ENCODE measurements around the gene ETV6. TPM values are rescaled to one million over a fixed set of nuclear protein-coding genes. Genes with fewer than 3 reads are reported as not detected.

The ETV6 gene
- total RNA-seq, 2 donors from 2014 or later = 41.4 to 58.4 TPM

DNA sequence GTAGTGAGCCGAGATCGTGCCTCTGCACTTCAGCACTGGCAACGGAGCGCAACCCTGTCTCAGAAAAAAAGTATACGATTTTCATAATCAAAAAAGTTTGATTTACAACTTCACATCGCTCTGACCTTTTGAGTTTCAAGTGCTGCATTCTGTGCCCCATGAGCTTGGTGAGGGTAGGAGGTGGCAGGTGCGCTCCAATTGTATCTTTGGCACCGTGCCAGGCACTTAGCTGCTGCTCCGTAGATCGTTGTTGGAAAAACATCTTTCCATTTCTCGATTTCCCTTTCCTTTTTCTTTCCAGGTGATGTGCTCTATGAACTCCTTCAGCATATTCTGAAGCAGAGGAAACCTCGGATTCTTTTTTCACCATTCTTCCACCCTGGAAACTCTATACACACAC is 203.7 kb downstream of the ETV6 start:
- H3K27ac ChIP-seq = no peak overlapping the region
- H3K4me3 ChIP-seq = no peak overlapping the region
- no peaks in the 10 kb centered on the region for H3K9me3 ChIP-seq
- no peak for ATAC-seq (ENCODE audit: insufficient number of reproducible peaks, low FRiP score, low read depth)
- TF ChIP-seq, protein P1, sequence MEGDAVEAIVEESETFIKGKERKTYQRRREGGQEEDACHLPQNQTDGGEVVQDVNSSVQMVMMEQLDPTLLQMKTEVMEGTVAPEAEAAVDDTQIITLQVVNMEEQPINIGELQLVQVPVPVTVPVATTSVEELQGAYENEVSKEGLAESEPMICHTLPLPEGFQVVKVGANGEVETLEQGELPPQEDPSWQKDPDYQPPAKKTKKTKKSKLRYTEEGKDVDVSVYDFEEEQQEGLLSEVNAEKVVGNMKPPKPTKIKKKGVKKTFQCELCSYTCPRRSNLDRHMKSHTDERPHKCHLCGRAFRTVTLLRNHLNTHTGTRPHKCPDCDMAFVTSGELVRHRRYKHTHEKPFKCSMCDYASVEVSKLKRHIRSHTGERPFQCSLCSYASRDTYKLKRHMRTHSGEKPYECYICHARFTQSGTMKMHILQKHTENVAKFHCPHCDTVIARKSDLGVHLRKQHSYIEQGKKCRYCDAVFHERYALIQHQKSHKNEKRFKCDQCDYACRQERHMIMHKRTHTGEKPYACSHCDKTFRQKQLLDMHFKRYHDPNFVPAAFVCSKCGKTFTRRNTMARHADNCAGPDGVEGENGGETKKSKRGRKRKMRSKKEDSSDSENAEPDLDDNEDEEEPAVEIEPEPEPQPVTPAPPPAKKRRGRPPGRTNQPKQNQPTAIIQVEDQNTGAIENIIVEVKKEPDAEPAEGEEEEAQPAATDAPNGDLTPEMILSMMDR (IDR thresholded peaks at IDR 0.05) = no peak
- peaks cover 0 to 20% of the 10 kb centered on the region in 2 donors for H3K4me1 ChIP-seq (ENCODE audit: control insufficient read depth in 1 of 2, low read depth in 2 of 2)
- no peaks in the 10 kb centered on the region for H3K27me3 ChIP-seq (replicated peaks; ENCODE audit: insufficient read depth)
- DNase-seq (ENCODE audit: low spot score) = no peak
- H3K36me3 ChIP-seq = peaks cover 12% of the 10 kb centered on the region

DNA sequence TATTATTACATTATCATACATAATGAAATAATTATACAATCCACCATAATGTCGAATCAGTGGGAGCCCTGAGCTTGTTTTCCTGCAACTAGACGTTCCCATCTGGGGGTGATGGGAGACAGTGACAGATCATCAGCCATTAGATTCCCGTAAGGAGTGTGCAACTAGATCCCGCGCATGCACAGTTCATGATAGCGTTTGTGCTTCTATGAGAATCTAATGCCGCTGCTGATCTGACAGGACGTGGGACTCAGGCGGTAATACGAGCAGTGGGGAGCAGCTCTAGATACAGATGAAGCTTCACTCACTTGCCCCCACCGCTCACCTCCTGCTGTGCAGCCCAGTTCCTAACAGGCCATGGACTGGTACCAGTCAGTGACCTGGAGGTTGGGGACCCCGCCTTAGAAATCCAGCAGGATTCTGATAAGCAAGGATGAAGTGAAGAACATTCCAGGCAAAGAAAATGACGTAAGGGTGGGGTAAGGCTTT is 204.6 kb downstream of the ETV6 start:
- TF ChIP-seq, protein P1 (IDR thresholded peaks at IDR 0.05) = no peak
- no peak overlapping the region for H3K4me3 ChIP-seq
- DNase-seq (ENCODE audit: low spot score) (no peak), ATAC-seq (ENCODE audit: insufficient number of reproducible peaks, low FRiP score, low read depth) (no peak)
- H3K4me1 ChIP-seq (ENCODE audit: control insufficient read depth in 1 of 2, low read depth in 2 of 2) = peaks cover 0 to 20% of the 10 kb centered on the region in 2 donors
- H3K27me3 ChIP-seq (replicated peaks; ENCODE audit: insufficient read depth) = no peaks in the 10 kb centered on the region
- H3K27ac ChIP-seq = no peak overlapping the region
- peaks cover 12% of the 10 kb centered on the region for H3K36me3 ChIP-seq
- H3K9me3 ChIP-seq = no peaks in the 10 kb centered on the region

DNA sequence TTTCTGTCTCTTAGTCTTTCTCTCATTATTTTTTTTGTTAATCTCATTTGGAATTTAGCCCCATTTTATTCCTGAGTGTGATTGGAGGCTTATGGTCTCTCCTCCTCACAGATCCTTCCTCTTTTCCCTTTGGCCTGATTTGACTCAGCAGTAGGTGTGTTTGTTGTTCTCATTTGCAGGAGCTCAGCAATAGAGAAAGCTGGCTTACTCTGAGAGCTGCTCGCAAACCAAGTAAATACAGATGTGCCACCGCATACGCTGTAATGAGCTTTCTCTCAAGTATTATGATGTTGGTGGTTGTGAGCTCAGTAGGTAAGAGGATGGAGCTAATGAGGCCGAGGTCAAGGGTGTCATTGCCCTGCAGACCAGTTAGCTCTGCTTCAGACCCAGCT is 206.5 kb downstream of the ETV6 start:
- ATAC-seq (ENCODE audit: insufficient number of reproducible peaks, low FRiP score, low read depth) (no peak), DNase-seq (ENCODE audit: low spot score) (no peak)
- no peak overlapping the region for H3K4me3 ChIP-seq
- TF ChIP-seq, protein P1 (IDR thresholded peaks at IDR 0.05) = no peak
- peaks cover 0 to 26% of the 10 kb centered on the region in 2 donors for H3K4me1 ChIP-seq (ENCODE audit: control insufficient read depth in 1 of 2, low read depth in 2 of 2)
- peaks cover 12% of the 10 kb centered on the region for H3K36me3 ChIP-seq
- H3K9me3 ChIP-seq = no peaks in the 10 kb centered on the region
- no peaks in the 10 kb centered on the region for H3K27me3 ChIP-seq (replicated peaks; ENCODE audit: insufficient read depth)
- peak overlapping the region; percentile 6 to 35 for H3K27ac ChIP-seq

DNA sequence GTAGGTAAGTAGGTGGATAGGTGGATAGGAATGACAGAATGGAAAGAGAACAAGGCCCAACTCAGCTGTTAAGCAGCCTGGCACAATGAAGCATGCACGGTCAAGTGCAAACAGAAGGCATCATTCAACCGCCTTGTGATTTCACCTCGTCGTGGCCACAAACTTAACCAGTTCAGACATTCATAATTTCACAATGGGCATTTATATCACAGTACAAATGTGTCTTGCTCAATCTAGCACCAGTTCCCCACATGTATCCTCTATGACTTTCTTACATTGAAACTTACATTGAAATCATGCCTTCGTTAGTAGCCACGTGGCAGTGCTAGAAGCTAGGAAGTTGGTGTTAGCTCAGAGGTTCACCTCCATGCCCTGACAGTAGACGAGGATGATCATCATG is 207.5 kb downstream of the ETV6 start:
- DNase-seq (ENCODE audit: low spot score) (no peak), ATAC-seq (ENCODE audit: insufficient number of reproducible peaks, low FRiP score, low read depth) (no peak)
- no peak overlapping the region for H3K4me3 ChIP-seq
- no peaks in the 10 kb centered on the region for H3K27me3 ChIP-seq (replicated peaks; ENCODE audit: insufficient read depth)
- peaks cover 12% of the 10 kb centered on the region for H3K36me3 ChIP-seq
- peaks cover 9 to 28% of the 10 kb centered on the region in 2 donors for H3K4me1 ChIP-seq (ENCODE audit: control insufficient read depth in 1 of 2, low read depth in 2 of 2)
- H3K9me3 ChIP-seq = no peaks in the 10 kb centered on the region
- peak overlapping the region in 1 of 2 donors; percentile 35 for H3K27ac ChIP-seq
- TF ChIP-seq, protein P1 (IDR thresholded peaks at IDR 0.05) = no peak

DNA sequence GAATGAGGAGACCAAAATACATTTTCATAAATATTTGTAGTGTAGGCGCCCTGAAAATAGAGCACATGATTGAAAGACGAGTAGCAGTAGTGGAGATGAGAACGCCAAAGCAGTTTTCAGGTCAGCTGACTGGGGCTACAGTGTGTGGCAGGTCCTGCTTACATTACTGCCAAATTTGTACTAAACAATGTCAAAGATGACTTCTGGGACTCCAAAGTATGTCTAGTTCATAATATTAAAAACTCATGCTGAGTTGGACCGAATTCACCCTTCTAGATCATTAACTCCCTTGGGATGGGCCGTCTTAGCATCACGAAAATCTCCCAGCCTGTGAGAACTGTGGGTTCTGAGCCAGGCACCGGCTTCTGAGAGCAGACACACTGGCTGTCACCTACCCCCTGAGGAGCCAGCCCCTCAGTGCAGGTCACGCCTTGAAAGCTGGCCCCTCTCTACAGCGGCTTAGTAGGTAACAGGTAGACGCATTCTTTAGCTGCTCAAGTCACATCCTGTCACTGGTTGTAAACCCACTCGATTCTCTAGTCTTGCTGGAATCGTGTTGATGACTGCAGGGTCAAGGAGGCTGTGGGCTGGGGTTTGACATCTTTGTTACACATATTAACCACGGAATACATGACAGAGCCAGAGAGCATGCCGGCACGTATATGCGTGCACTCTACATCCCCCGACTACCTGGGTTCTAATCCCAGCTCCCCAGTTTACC is 210.4 kb downstream of the ETV6 start:
- ATAC-seq (ENCODE audit: insufficient number of reproducible peaks, low FRiP score, low read depth) = no peak
- Histone ChIP-seq H3K27me3 (replicated peaks; ENCODE audit: insufficient read depth) (no peaks in the 10 kb centered on the region), H3K4me1 (ENCODE audit: control insufficient read depth in 1 of 2, low read depth in 2 of 2) (peaks cover 31 to 57% of the 10 kb centered on the region in 2 donors), H3K4me3 (no peak overlapping the region), H3K9me3 (no peaks in the 10 kb centered on the region), H3K27ac (peak overlapping the region; percentile 31 to 61), H3K36me3 (peaks cover 4% of the 10 kb centered on the region)
- TF ChIP-seq, protein P1 (IDR thresholded peaks at IDR 0.05) = no peak
- no peak for DNase-seq (ENCODE audit: low spot score)
